Panc1 (cell line): ENCODE data around the gene ANKRD60. TPM values are rescaled to one million over a fixed set of nuclear protein-coding genes. Genes with fewer than 3 reads are reported as not detected.

Source experiments
- ATAC-seq: fragments of 200-7000 bp; cut with Tn5 transposase; 2 replicates; pipeline ENCODE4 v1.9.1; 2020; ENCODE audit warnings: mild to moderate bottlenecking, moderate library complexity
- BruUV-seq: library from RNA; stranded (reverse); fragments of 400-500 nt; replicated peaks from 2 replicates; lab custom pipeline; 2021; lab: Mats Ljungman, UMichigan
- CTCF ChIA-PET: fragments of 300-600 bp; sonication (Branson Sonifier 250); formaldehyde crosslinking; loops from one replicate; lab custom pipeline; 2022; ENCODE audit warnings: antibody characterized with exemption; lab: Charles Lee
- POLR2A ChIA-PET: fragments of 300-600 bp; sonication (Branson Sonifier 250); formaldehyde crosslinking; loops from one replicate; lab custom pipeline; 2022; ENCODE audit warnings: antibody characterized with exemption; lab: Charles Lee
- DNase-seq: peaks from one replicate; pipeline ENCODE4 v3.0.0-alpha.2; 2010; ENCODE audit warnings: low read depth, low spot score
- H3K27ac ChIP-seq: 2 replicates; pipeline ENCODE4 v1.5.1; 2011; ENCODE audit warnings: mild to moderate bottlenecking, low read length, inconsistent platforms
- H3K27me3 ChIP-seq: fragments of 200-500 bp; sonication (Bioruptor generic); 2 replicates; pipeline ENCODE4 v1.6.0; 2014; ENCODE audit warnings: low read length, inconsistent platforms; ENCODE audit not compliant: control insufficient read depth, insufficient read depth
- H3K36me3 ChIP-seq: fragments of 200-500 bp; sonication (Bioruptor generic); 2 replicates; pipeline ENCODE4 v1.5.1; 2014; ENCODE audit warnings: inconsistent platforms, mild to moderate bottlenecking, low read length, moderate library complexity; ENCODE audit not compliant: control insufficient read depth, insufficient read depth
- H3K4me1 ChIP-seq: 2 replicates; pipeline ENCODE4 v1.5.1; 2011; ENCODE audit warnings: inconsistent platforms, mild to moderate bottlenecking, low read length, moderate library complexity; ENCODE audit not compliant: control insufficient read depth, insufficient read depth
- H3K4me3 ChIP-seq, 2 experiments: 2 replicates each; pipeline ENCODE4 v1.5.1; 2011 to 2012; ENCODE audit warnings: low read depth in 2 of 2, low read length in 2 of 2, mild to moderate bottlenecking in 2 of 2, inconsistent platforms in 1 of 2, moderate library complexity in 1 of 2
- H3K9me3 ChIP-seq: fragments of 200-500 bp; sonication (Bioruptor generic); 2 replicates; pipeline ENCODE4 v1.5.1; 2014; ENCODE audit warnings: low read depth, mild to moderate bottlenecking, inconsistent platforms, low read length, moderate library complexity; ENCODE audit not compliant: control insufficient read depth, insufficient read depth
- CTCF ChIP-seq: fragments of 450-650 bp; IDR thresholded peaks from 2 replicates; pipeline ENCODE4 v1.5.1; 2017; ENCODE audit warnings: mild to moderate bottlenecking
- POLR2AphosphoS5 ChIP-seq: IDR thresholded peaks from 2 replicates; pipeline ENCODE4 v1.6.1; 2012; ENCODE audit warnings: mild to moderate bottlenecking, low read depth, low read length, moderate library complexity
- REST ChIP-seq, 2 experiments: IDR thresholded peaks; 2 replicates each; pipeline ENCODE4 v1.6.1; 2011 to 2012; ENCODE audit warnings: low read depth in 2 of 2, control low read depth in 1 of 2, low read length in 1 of 2, mild to moderate bottlenecking in 1 of 2, moderate library complexity in 1 of 2; ENCODE audit not compliant: insufficient read depth in 1 of 2
- SIN3A ChIP-seq: IDR thresholded peaks from 2 replicates; pipeline ENCODE4 v1.6.1; 2012; ENCODE audit warnings: low read depth, mild to moderate bottlenecking, low read length, moderate library complexity, borderline replicate concordance; ENCODE audit not compliant: insufficient read depth
- TCF7L2 ChIP-seq: IDR thresholded peaks from 2 replicates; pipeline ENCODE4 v1.6.1; 2011; ENCODE audit warnings: mild to moderate bottlenecking, low read depth, low read length, inconsistent platforms
- in situ Hi-C: cut with HindIII; loops from 2 replicates; pipeline ENCODE4 v1.10.0; 2016; ENCODE audit warnings: low sequenced_read_pairs, low pct_unique_long_range_greater_than_20kb
- intact Hi-C: fragments of 100-400 bp; cut with micrococcal nuclease; formaldehyde crosslinking; loops from one replicate; pipeline ENCODE4 v1.10.0; 2022; ENCODE audit not compliant: unreplicated experiment
- total RNA-seq: library from RNA; stranded (reverse); gene quantifications from one replicate; pipeline ENCODE4 v1.2.1, GENCODE V29; 2021; ENCODE audit not compliant: unreplicated experiment

Gene ANKRD60
- total RNA-seq, 1 experiment from 2014 or later: not detected

- in situ Hi-C loops: no loop called here
- intact Hi-C loops: no loop called here
Measured at GRCh38 chr20:58201616-58202015, 26.8 kb downstream of the ANKRD60 start.

GRCh38 chr20:58199469-58199868, 29.0 kb downstream of the ANKRD60 start:
- Histone ChIP-seq H3K4me1 (no peaks in the 10 kb centered on the region), H3K27ac (no peak overlapping the region), H3K36me3 (no peaks in the 10 kb centered on the region), H3K4me3 (no peak overlapping the region), H3K27me3 (no peaks in the 10 kb centered on the region), H3K9me3 (no peaks in the 10 kb centered on the region)
- intact Hi-C loops (no loop called here), in situ Hi-C loops (loop anchor here (25.0 kb wide), 1 partner anchor 562 kb away; no protein-coding TSS in a partner anchor)
- ChIA-PET CTCF (interaction anchor here (0.5 kb wide), 1 partner anchor 451 kb away, joined by 8 read pairs; no protein-coding TSS in a partner anchor), POLR2A (interaction anchor here (0.6 kb wide), 1 partner anchor 597 kb away, joined by 6 read pairs; no protein-coding TSS in a partner anchor)
- no peak for DNase-seq
- no peak for ATAC-seq
- no TSS peak for BruUV-seq
- no peak for TF ChIP-seq TCF7L2
- TF ChIP-seq CTCF: no peak
- TF ChIP-seq REST (IDR thresholded peaks at IDR 0.05; ENCODE audit: insufficient read depth in 1 of 2, low read depth in 2 of 2, low read length in 1 of 2): no peak
- TF ChIP-seq POLR2AphosphoS5: no peak
- TF ChIP-seq SIN3A: no peak

More at GRCh38 chr20:58201616-58202015, 26.8 kb downstream of the ANKRD60 start:
- no TSS peak for BruUV-seq
- no peak overlapping the region for H3K27ac ChIP-seq
- no peaks in the 10 kb centered on the region for H3K36me3 ChIP-seq
- no peak for ATAC-seq
- DNase-seq: no peak
- no peaks in the 10 kb centered on the region for H3K27me3 ChIP-seq
- ChIA-PET CTCF (no interaction called here), POLR2A (no interaction called here)
- TF ChIP-seq SIN3A (no peak), REST (IDR thresholded peaks at IDR 0.05; ENCODE audit: insufficient read depth in 1 of 2, low read depth in 2 of 2, low read length in 1 of 2) (no peak), TCF7L2 (no peak), POLR2AphosphoS5 (no peak), CTCF (no peak)
- no peaks in the 10 kb centered on the region for H3K9me3 ChIP-seq
- no peak overlapping the region for H3K4me3 ChIP-seq
- no peaks in the 10 kb centered on the region for H3K4me1 ChIP-seq
